GM12873 (cell line): Measurements from ENCODE around the gene C4A.

Experiments used
- TF ChIP-seq, protein P1 (sequence below): IDR thresholded peaks from 2 replicates; pipeline ENCODE4 v1.5.1; 2012; ENCODE audit warnings: low read depth, mild to moderate bottlenecking, moderate library complexity, low read length, control low read depth; ENCODE audit not compliant: insufficient read depth; ENCODE audit errors: missing control alignments

Gene C4A

DNA sequence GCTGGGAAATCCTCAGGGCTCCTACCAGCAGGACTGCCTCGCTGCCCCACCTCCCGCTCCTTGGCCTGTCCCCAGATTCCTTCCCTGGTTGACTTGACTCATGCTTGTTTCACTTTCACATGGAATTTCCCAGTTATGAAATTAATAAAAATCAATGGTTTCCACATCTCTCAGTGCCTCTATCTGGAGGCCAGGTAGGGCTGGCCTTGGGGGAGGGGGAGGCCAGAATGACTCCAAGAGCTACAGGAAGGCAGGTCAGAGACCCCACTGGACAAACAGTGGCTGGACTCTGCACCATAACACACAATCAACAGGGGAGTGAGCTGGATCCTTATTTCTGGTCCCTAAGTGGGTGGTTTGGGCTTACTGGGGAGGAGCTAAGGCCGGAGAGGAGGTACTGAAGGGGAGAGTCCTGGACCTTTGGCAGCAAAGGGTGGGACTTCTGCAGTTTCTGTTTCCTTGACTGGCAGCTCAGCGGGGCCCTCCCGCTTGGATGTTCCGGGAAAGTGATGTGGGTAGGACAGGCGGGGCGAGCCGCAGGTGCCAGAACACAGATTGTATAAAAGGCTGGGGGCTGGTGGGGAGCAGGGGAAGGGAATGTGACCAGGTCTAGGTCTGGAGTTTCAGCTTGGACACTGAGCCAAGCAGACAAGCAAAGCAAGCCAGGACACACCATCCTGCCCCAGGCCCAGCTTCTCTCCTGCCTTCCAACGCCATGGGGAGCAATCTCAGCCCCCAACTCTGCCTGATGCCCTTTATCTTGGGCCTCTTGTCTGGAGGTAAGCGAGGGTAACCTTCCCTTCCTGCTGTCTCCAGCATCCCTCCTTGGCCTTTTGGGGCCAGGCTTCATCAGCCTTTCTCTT is 36.1 kb upstream of the C4A start, which contains the start of gene CFB:
Gene CFB (plus strand): TSS at position 589 of the 863 bp plus-strand sequence. CDS start 127 bp downstream, at position 716.
- TF ChIP-seq, protein P1, sequence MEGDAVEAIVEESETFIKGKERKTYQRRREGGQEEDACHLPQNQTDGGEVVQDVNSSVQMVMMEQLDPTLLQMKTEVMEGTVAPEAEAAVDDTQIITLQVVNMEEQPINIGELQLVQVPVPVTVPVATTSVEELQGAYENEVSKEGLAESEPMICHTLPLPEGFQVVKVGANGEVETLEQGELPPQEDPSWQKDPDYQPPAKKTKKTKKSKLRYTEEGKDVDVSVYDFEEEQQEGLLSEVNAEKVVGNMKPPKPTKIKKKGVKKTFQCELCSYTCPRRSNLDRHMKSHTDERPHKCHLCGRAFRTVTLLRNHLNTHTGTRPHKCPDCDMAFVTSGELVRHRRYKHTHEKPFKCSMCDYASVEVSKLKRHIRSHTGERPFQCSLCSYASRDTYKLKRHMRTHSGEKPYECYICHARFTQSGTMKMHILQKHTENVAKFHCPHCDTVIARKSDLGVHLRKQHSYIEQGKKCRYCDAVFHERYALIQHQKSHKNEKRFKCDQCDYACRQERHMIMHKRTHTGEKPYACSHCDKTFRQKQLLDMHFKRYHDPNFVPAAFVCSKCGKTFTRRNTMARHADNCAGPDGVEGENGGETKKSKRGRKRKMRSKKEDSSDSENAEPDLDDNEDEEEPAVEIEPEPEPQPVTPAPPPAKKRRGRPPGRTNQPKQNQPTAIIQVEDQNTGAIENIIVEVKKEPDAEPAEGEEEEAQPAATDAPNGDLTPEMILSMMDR: no peak

DNA sequence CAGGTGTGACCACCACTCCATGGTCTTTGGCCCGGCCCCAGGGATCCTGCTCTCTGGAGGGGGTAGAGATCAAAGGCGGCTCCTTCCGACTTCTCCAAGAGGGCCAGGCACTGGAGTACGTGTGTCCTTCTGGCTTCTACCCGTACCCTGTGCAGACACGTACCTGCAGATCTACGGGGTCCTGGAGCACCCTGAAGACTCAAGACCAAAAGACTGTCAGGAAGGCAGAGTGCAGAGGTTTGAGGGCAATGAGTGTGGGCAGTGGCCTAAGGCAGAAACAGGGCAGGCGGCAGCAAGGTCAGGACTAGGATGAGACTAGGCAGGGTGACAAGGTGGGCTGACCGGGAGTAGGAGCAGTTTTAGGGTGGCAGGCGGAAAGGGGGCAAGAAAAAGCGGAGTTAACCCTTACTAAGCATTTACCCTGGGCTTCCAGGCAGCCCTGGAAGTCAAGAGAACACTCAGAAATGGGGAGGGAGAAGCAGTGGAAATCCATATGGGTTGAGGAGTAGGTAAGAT is 35.4 kb upstream of the C4A start:
- TF ChIP-seq, protein P1: no peak

DNA sequence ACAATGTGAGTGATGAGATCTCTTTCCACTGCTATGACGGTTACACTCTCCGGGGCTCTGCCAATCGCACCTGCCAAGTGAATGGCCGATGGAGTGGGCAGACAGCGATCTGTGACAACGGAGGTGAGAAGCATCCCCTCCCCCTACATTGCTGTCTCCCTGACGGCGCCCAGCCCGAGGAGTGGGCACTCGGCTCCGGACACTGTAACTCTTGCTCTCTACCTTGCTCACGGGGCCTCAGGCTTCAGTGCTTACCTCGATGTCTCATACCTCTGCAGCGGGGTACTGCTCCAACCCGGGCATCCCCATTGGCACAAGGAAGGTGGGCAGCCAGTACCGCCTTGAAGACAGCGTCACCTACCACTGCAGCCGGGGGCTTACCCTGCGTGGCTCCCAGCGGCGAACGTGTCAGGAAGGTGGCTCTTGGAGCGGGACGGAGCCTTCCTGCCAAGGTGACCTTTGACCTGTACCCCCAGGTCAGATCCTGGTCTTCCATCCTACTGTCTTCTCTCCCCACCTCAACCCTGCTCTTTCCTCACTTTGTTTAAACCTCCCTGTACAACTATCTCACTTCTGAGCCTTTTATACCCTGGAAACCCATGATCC is 34.7 kb upstream of the C4A start:
- TF ChIP-seq, protein P1: no peak

DNA sequence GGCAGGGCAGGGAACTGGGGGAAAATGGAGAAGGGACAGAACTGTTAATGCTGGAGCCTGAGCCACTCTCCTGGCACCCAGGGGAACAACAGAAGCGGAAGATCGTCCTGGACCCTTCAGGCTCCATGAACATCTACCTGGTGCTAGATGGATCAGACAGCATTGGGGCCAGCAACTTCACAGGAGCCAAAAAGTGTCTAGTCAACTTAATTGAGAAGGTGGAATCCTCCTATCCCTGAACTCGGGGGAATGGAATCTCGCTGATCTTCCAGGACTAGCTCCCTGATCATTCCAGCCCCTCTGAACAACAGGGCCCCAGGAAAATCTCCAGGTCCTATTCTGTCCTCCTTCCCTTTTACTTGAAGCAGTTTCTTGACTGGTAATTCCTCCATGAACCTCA is 34.0 kb upstream of the C4A start:
- TF ChIP-seq, protein P1: no peak

DNA sequence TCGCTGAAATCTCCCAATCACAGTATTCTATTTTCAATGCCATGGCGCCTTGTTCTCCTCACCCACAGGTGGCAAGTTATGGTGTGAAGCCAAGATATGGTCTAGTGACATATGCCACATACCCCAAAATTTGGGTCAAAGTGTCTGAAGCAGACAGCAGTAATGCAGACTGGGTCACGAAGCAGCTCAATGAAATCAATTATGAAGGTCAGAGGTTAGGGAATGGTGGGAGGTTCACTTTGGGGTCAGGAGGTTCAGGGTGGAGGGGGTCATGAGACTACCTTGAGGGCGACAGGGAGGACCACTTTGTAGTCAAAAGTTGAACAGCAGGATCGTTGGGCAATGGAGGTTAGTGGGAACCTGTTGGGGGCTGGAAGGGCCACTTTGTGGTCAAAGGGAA is 33.6 kb upstream of the C4A start:
- TF ChIP-seq, protein P1: no peak

DNA sequence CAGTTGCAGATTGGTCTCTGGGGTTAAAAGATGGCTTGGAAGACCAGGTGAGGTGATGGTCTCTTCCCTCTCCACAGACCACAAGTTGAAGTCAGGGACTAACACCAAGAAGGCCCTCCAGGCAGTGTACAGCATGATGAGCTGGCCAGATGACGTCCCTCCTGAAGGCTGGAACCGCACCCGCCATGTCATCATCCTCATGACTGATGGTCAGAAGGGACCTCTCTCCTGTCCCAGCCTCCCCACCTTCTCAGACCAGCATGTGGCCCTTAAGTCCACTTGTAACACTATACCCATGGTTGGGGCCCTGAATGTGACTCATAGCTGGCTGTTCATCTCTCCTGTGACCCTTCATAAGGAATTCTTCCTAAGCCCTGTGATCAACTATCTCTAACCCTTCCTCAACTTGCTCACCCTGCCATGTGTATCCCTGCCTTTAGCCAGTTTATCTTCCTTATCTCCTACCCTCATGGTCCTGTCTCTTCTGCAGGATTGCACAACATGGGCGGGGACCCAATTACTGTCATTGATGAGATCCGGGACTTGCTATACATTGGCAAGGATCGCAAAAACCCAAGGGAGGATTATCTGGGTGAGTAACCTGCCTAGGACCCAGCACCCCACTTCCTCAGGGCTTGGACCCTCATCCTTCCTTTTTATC is 33.0 kb upstream of the C4A start:
- TF ChIP-seq, protein P1: no peak
